Uterus (tissue), 4 donors: ENCODE data around the gene SLC2A10. TPM values are rescaled to one million over a fixed set of nuclear protein-coding genes. Genes with fewer than 3 reads are reported as not detected.

Experiments
- DNase-seq, 2 donors: peaks; one replicate each; pipeline ENCODE4 v3.0.0-alpha.2; 2019 to 2020
- H3K27ac ChIP-seq, 2 donors: fragments of 200-600 bp; sonication (generic); 1 replicate in 1 of 2; 2 replicates in 1 of 2; pipeline ENCODE4 v1.5.1; 2016 to 2018
- H3K27me3 ChIP-seq, 2 donors: fragments of 200-600 bp; sonication (generic); one replicate each; pipeline ENCODE4 v1.5.1; 2018 to 2019; ENCODE audit warnings: control low read depth in 1 of 2
- H3K36me3 ChIP-seq, 2 donors: fragments of 200-600 bp; sonication (generic); one replicate each; pipeline ENCODE4 v1.5.1; 2019; ENCODE audit warnings: control low read depth in 1 of 2
- H3K4me1 ChIP-seq, 2 donors: fragments of 200-600 bp; sonication (generic); one replicate each; pipeline ENCODE4 v1.5.1; 2018 to 2019; ENCODE audit warnings: control low read depth in 1 of 2
- H3K4me3 ChIP-seq, 2 donors: fragments of 200-600 bp; sonication (generic); 1 replicate in 1 of 2; 2 replicates in 1 of 2; pipeline ENCODE4 v1.5.1; 2018 to 2019; ENCODE audit warnings: mild to moderate bottlenecking in 1 of 2
- H3K9me3 ChIP-seq, 2 donors: fragments of 200-600 bp; sonication (generic); one replicate each; pipeline ENCODE4 v1.5.1; 2019; ENCODE audit warnings: control low read depth in 1 of 2
- CTCF ChIP-seq, 4 experiments: fragments of 200-600 bp in 2 of 4; fragments of 450-650 bp in 2 of 4; sonication (generic) in 2 of 4; IDR thresholded peaks; one replicate each; pipeline ENCODE4 v1.5.1; 2016 to 2019; ENCODE audit warnings: antibody characterized with exemption in 4 of 4, mild to moderate bottlenecking in 2 of 4, moderate library complexity in 1 of 4
- POLR2A ChIP-seq, 2 donors: fragments of 450-650 bp; IDR thresholded peaks; one replicate each; pipeline ENCODE4 v1.6.1; 2016; ENCODE audit warnings: antibody characterized with exemption in 2 of 2, mild to moderate bottlenecking in 1 of 2, moderate library complexity in 1 of 2
- intact Hi-C: fragments of 100-400 bp; cut with DNase I; formaldehyde crosslinking; loops from one replicate; pipeline ENCODE4 v1.15.1; 2023; ENCODE audit warnings: low total_unique reads
- total RNA-seq, 4 donors: library from RNA; depleted of rRNA in 3 of 4; stranded (reverse); fragments of >200 nt in 3 of 4; gene quantifications; one replicate each; pipeline versions ENCODE4 v1.1.0 to v1.2.4, GENCODE V29; 2014 to 2023
- donor health status: DM: yes; HTN: yes; CAD: no.

The SLC2A10 gene
- total RNA-seq, 4 donors from 2014 or later: 1.3 to 32.3 (median 12.6) TPM

- Histone ChIP-seq H3K4me3 (no peak overlapping the region), H3K4me1 (no peaks in the 10 kb centered on the region), H3K36me3 (no peaks in the 10 kb centered on the region), H3K9me3 (no peaks in the 10 kb centered on the region), H3K27ac (no peak overlapping the region), H3K27me3 (no peaks in the 10 kb centered on the region)
- intact Hi-C loops: no loop called here
- no peak for DNase-seq
- no peak for TF ChIP-seq CTCF (IDR thresholded peaks at IDR 0.05)
- no peak for TF ChIP-seq POLR2A (IDR thresholded peaks at IDR 0.05)
Observed at GRCh38 chr20:46695892-46696291, 13.6 kb upstream of the SLC2A10 start.

- TF ChIP-seq CTCF (IDR thresholded peaks at IDR 0.05) (no peak), POLR2A (IDR thresholded peaks at IDR 0.05) (no peak)
- Histone ChIP-seq H3K27ac (no peak overlapping the region), H3K9me3 (no peaks in the 10 kb centered on the region), H3K4me1 (no peaks in the 10 kb centered on the region), H3K4me3 (no peak overlapping the region), H3K36me3 (no peaks in the 10 kb centered on the region), H3K27me3 (no peaks in the 10 kb centered on the region)
- no peak for DNase-seq
- intact Hi-C loops: no loop called here
Observed at GRCh38 chr20:46696791-46697279, 12.6 kb upstream of the SLC2A10 start.

- DNase-seq: no peak
- intact Hi-C loops: no loop called here
- Histone ChIP-seq H3K4me1 (no peaks in the 10 kb centered on the region), H3K9me3 (no peaks in the 10 kb centered on the region), H3K4me3 (no peak overlapping the region), H3K36me3 (no peaks in the 10 kb centered on the region), H3K27me3 (no peaks in the 10 kb centered on the region), H3K27ac (no peak overlapping the region)
- TF ChIP-seq CTCF (IDR thresholded peaks at IDR 0.05) (no peak), POLR2A (IDR thresholded peaks at IDR 0.05) (no peak)
Observed at GRCh38 chr20:46698788-46699187, 10.7 kb upstream of the SLC2A10 start.

GRCh38 chr20:46699651-46700359 lies 9.6 kb upstream of the SLC2A10 start:
- H3K9me3 ChIP-seq: no peaks in the 10 kb centered on the region
- no peak overlapping the region for H3K4me3 ChIP-seq
- H3K4me1 ChIP-seq: no peaks in the 10 kb centered on the region
- intact Hi-C loops: no loop called here
- no peaks in the 10 kb centered on the region for H3K36me3 ChIP-seq
- DNase-seq: no peak
- H3K27ac ChIP-seq: no peak overlapping the region
- TF ChIP-seq CTCF (IDR thresholded peaks at IDR 0.05): no peak
- TF ChIP-seq POLR2A (IDR thresholded peaks at IDR 0.05): no peak
- no peaks in the 10 kb centered on the region for H3K27me3 ChIP-seq

- TF ChIP-seq CTCF (IDR thresholded peaks at IDR 0.05) (no peak), POLR2A (IDR thresholded peaks at IDR 0.05) (no peak)
- no peaks in the 10 kb centered on the region for H3K9me3 ChIP-seq
- no peaks in the 10 kb centered on the region for H3K27me3 ChIP-seq
- no peaks in the 10 kb centered on the region for H3K4me1 ChIP-seq
- no peak for DNase-seq
- intact Hi-C loops: no loop called here
- H3K36me3 ChIP-seq: no peaks in the 10 kb centered on the region
- no peak overlapping the region for H3K4me3 ChIP-seq
- no peak overlapping the region for H3K27ac ChIP-seq
Observed at GRCh38 chr20:46700481-46700880, 9.0 kb upstream of the SLC2A10 start.
